ENCODE data around the gene RPP30. TPM values are rescaled to one million over a fixed set of nuclear protein-coding genes. Genes with fewer than 3 reads are reported as not detected.
A peak's percentile ranks its signal among the peaks of the same experiment; 100 is the strongest.

The RPP30 gene
- total RNA-seq, 1 donor from 2014 or later, result 40.6 TPM

GRCh38 chr10:90916392-90917237, 44.8 kb downstream of the RPP30 start:
- no peak for DNase-seq (ENCODE audit: low read depth, low spot score)

DNA sequence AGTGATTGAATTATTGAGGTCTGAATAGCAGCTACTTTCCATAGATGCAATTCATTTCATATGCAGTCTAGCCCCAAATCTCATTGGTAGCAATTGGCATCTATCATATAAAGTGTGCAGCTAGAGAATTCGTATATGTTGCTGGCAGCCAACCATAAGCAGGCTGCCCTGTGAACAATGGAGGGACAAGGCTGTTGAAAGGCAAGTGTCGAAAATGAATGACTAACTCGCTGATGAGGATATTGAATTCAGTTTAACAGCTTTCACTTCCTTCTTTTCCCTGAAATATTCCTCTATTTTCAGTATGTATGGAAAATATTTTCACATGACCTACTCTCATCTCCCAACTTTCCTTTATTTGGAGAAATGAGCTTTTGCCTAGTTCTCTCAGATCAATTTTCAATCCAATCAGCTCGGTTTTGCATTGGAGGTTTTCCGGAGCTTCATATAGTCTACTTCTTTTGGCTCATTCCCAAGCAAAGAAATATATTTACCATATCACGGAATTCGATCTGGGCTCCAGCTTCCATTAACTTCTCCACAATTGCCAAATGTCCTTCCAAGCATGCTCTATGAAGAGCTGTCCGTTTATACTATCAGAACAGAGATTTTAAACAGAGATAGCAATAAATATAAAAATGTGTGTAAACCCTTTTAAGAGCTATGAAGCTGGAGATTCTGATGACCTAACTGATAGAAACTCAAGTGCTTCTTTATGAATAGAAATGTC, 45.6 kb downstream of the RPP30 start:
- DNase-seq (ENCODE audit: low read depth, low spot score), result no peak

GRCh38 chr10:90917968-90918318, 46.2 kb downstream of the RPP30 start:
- no peak for DNase-seq (ENCODE audit: low read depth, low spot score)

- no peak for DNase-seq (ENCODE audit: low read depth, low spot score)
These were observed 48.2 kb downstream of the RPP30 start for GRCh38 chr10:90919683-90920574.

GRCh38 chr10:90920986-90921666, 49.4 kb downstream of the RPP30 start, which contains the start of gene ANKRD1:
ANKRD1 (minus strand) TSS chr10:90921087; CDS start chr10:90921027, 60 bp downstream.
- DNase-seq (ENCODE audit: low read depth, low spot score), result peak; percentile 99

- no peak for DNase-seq (ENCODE audit: low read depth, low spot score)
These were observed 50.1 kb downstream of the RPP30 start for GRCh38 chr10:90921906-90922305.

DNA sequence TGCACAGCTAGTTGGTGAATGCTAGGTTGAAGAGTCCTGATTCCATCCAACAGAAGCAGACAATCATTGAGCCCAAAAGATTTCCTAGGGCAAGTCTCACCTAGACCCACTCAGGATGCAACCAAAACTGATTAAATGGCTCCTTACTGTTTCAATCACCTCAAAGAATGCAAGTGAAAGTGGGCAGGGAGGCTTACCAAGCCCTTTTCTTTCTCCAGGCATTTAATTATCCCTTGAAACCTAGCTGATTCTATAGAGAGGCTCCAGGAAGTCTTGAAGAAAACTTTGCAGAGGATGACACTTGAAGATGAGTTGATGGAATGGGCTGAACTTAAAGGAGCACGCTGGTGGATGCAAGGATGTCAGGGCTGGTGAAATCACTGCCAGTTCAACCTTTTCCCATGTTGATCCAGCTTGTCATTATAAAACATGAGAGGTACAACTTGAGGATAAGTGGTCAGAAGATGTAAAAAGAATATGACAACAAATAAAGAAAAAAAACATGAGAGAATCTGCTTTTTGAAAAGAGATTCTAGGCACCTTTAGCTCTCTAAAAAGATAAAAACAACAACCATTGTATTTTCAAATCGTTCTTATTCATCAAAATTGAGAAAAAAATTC, 51.4 kb downstream of the RPP30 start:
- DNase-seq (ENCODE audit: low read depth, low spot score), result no peak

- no peak for DNase-seq (ENCODE audit: low read depth, low spot score)
These were observed 52.8 kb downstream of the RPP30 start for GRCh38 chr10:90924552-90924951.

DNA sequence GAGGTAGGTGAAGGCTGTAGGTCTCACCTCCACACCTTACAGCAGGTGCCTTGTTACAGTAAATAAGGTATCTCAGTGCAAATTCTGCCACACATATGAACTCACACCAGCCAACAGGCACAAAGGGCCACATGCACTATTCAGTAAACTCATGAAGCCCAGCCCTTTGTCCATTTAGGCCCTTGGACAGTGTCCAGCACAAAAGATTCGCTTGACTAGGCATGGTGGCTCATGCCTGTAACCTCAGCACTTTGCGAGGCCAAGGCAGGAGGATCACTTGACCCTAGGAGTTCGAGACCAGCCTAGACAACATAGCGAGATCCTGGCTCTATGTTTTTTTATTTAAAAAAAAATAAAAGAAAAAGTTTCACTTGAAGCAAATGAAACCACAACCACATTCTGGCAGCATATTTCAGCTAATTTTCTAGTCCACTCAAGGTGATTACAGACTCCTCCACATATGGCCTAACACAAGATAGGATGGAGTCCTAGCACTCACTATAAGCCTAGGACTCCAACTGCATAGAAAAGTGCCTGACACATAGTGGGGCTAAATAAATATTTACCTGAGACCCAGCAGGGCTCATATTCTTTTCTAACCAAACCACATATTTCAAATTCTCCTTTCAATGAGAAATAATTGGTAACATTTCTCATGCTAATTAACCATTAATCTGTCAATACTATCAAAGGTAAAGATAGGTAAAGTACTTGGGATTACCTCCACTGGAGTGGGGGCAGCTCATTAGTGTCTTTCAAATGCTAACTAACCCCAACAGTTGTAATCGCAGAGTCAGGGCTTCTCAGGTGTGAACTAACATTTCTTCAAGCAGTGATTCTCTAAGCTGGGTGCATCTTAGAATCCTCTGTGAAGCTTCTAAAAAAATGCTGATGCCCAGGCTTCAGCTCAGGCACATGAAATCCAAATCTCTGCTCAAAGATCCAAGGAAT, 53.6 kb downstream of the RPP30 start:
- DNase-seq (ENCODE audit: low read depth, low spot score), result no peak

- DNase-seq (ENCODE audit: low read depth, low spot score), result no peak
These were observed 55.5 kb downstream of the RPP30 start for GRCh38 chr10:90927293-90927692.

DNA sequence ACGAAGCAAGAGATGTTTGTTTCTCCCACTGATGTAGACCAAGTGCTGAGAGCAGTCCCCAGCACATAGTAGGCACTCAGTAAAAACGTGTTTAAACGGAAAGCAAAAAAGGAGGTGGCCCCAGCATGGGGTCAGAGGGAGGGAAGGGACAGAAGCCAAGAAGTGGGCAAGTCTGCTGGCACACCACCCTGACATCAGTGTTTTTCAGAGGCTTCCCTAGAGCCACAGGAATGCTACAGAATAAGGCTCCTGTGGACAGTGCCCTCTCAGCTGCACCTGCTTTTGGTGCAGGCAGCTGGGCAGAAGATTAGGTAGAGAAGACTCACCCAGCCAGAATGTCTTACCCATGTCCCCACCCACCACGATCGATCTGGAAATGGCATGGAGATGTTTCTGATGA, 57.4 kb downstream of the RPP30 start:
- DNase-seq (ENCODE audit: low read depth, low spot score), result no peak

GRCh38 chr10:90930070-90930837, 58.5 kb downstream of the RPP30 start:
- peak; percentile 79 for DNase-seq (ENCODE audit: low read depth, low spot score)

DNA sequence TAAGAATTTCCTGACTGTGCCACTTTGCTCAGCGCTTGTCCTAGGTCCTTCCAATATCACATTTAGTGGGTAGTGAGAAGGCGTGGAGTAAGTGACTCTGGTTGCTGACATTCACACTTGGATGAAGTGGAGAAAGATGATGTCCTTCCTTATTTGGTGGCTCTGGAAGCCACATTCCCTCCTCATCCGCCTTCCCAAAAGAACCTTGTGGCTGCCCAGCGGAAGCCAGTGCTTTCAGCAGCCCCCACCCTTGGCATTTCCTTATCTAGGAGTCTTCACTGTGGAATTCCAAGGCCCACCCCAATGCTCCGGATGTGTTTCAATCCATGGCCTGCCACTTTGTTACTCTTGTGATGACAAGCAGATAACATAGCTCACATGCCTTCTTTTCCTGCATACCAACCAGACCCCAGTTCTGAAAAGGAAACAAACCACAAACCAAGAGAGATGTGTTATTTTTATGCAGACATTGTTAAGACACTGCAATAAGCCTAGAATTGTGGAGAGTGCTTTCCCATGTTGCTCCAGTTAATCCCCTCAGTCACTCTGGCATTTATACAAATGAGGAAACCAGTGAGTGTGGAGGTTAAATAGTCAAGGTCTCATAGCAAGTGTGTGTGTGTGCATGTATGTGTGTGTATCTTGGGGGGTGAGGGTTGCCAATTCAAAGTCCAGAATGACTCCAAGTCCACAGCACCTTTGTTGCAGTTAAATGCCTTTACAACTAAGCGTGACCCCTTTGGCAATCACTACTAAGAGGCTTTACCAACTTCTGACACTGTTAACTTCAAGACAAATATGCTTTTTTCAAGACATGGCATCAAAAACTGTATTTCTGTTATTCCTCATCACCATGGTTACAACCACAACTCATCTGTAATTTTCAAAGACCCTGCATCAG, 59.4 kb downstream of the RPP30 start:
- DNase-seq (ENCODE audit: low read depth, low spot score), result peak; percentile 98

DNA sequence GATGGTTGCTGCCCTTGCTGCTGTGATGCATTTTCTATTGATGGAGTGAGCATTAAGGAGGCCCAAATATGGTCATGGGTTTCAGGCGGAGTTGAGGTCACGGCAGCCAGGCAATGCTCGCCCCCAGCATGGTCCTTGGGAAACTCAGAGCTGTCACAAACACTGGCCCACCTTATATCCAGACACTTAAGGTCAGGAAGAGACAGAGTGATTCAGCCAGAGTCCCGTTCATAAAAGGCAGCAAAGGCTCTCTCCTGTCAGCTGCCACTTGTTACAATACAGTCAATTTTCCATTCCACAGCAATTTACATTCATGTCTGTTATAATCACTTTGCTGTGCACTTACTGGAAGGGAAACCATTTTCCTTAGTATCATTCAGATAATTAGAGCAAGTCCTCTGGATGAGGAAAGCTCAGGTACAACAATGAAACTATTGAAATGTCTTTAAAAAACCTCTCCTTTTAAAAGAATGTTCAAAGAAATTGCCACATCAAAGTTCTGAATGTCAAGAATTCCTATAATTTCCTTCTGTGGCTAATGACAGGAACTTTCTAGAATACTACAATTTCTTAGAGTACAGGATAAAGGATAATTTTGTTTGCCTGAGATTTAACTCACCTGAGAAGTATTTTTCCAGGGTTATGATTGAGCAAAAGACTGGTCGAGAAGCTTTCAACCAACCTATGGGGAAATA, 64.0 kb downstream of the RPP30 start:
- DNase-seq (ENCODE audit: low read depth, low spot score), result no peak

DNA sequence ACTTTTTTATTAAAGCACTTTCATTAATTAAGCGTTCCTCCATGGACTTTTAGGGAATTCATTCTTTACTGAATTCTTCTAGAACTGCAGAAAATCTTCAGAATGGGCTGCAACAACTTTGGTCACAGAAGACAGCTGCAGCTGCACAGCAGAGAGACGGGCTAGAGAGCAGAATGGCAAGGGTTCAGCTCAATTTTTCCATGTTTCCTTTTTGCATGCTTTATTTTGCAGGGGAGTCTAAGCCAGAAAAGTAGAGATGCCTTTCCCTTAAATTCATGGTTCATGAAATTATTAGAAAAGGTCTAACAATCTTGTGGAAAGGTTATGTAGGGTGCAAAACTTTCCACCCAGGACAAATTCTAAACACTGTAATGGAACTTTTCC, 64.5 kb downstream of the RPP30 start:
- DNase-seq (ENCODE audit: low read depth, low spot score), result no peak

DNA sequence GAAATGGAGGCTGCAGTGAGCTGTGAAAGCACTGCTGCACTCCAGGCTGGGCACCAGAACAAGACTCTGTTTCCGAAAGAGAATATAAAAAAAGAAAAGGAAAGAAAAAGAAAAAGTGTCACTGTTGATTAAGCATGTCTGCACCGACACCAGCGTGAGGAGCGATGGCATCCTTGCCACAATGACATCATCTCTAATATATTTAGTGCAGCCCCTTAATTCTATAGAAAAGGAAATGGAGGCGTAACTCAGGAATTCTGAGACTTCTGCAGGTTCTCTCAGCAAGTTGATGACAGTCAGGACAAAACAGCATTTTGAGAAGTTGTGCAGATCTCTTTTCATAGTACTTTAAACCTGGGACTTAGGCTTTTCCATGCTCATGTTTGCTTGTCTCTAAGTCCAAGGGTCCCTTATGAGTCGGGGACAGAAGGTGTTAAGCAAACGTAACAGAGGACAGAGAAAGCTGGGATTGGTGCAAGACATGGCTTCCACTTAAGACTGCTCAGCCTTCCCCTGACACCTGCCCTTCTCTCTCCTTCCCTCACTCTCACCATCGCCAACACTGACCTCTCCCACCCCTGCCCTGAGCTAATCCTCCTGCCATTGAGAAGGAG, 66.0 kb downstream of the RPP30 start:
- no peak for DNase-seq (ENCODE audit: low read depth, low spot score)

DNA sequence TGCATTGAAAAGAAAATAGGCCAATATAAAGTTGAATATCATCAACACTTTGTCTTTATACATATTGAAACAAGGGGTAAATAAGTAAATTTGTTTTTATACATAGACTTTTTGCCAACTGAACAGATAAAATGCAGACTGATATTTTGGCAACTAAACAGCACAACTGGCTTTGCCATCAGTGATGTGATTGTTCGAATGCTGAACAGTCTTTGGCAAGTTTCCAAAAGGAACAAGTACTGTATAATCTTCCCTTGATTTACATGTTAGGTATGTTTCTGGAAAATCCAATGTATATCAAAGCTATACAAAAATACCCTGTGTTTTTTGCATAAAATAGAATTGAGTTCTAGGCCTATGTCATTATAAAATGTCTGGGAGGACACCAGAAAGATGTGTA, 67.3 kb downstream of the RPP30 start:
- no peak for DNase-seq (ENCODE audit: low read depth, low spot score)
